GM21529 (cell line): ENCODE data around the gene RPL10.

Source experiments
- ATAC-seq: cut with Tn5 transposase; IDR thresholded peaks from one replicate; pipeline ENCODE4 v1.9.1; 2021; ENCODE audit not compliant: unreplicated experiment

RPL10 gene

DNA sequence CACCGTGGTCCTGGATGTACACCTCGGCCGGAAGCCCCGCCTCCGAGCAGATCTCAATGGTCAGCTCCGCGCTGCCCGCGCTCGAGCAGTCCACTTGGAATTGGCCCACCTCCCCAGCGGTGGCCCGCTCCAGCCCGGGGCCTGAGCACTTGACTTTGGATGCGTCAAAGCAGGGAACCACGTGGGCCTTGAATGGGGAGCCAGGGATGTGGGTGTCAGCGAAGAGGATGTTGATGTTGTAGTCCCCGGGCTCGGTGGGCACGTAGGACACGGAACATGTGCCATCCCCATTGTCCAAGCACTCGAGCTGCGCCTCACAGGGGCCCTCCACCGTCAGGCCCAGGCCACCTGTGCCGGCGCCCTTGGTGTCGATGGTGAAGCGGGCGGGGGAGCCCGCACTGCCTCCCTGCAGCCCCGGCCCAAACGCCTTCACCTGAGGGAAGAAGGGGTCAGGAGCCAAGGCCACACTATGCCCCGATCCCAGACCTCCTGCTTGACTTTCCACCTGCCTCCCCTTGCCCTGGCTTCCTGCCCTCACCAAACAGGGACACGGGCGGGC, 37.9 kb upstream of the RPL10 start:
- ATAC-seq = no peak

- ATAC-seq = no peak
These were observed 36.0 kb upstream of the RPL10 start for GRCh38 chrX:154362085-154362742.

DNA sequence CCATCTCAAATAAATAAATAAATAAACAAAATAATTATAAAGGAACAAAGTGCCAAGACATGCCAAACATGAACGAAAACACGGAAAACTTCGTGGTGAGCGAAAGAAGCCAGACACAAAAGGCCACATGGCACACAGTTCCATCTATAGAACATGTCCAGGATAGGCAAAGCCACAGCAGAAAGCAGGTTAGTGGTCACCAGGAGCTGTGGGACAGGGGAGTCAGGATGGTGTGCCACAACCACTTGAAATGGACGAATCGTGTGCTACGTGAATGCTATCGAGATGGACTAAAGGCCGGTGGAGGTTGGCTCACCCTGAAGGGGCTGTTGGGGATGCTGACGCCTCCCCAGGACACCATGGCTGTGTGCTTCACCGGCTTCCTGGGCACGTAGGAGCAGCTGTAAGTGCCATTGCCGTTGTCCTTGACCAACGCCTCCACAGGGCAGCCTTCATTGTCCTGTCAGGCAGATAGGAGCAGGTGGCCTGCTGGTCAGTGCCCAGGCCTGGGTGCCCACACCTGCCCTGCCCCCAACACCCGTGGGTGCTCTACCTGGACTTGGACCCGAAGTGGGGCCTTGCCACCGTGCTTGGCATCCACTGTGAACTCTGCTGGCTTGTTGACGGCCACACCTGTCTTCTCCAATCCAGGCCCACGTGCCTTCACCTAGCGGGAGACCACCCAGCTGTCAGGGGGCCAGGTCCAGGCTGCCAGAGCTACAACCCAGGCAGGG, 34.3 kb upstream of the RPL10 start:
- ATAC-seq = no peak

DNA sequence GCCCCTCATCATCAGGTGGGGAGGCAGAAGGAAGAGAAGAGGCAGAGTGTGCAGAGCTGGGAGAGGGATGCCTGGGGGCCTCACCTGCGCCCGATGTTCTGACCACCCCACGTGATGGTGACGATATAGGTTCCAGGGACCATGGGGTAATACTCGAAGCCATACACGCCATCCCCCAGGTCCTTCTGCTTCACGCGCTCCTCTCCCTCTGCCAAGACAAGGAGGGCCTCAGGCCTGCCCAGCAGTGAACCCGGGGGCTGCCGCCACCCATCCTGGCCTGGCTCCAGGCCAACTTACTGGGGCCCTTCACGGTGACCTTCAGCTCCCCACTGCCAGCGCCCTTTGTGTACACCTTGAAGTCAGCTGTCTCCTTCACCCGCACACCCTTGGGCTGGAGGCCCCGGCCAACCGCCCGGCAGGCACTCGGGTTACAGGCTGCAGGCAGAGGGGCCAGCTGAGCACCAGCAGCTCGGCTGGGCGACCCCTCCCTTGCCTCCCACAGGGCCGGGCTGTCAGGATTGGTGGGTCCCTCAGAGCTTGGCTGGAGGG, 33.1 kb upstream of the RPL10 start:
- no peak for ATAC-seq

- no peak for ATAC-seq
These were observed 32.0 kb upstream of the RPL10 start for GRCh38 chrX:154365997-154366665.

GRCh38 chrX:154366666-154367055, 31.5 kb upstream of the RPL10 start:
- no peak for ATAC-seq

DNA sequence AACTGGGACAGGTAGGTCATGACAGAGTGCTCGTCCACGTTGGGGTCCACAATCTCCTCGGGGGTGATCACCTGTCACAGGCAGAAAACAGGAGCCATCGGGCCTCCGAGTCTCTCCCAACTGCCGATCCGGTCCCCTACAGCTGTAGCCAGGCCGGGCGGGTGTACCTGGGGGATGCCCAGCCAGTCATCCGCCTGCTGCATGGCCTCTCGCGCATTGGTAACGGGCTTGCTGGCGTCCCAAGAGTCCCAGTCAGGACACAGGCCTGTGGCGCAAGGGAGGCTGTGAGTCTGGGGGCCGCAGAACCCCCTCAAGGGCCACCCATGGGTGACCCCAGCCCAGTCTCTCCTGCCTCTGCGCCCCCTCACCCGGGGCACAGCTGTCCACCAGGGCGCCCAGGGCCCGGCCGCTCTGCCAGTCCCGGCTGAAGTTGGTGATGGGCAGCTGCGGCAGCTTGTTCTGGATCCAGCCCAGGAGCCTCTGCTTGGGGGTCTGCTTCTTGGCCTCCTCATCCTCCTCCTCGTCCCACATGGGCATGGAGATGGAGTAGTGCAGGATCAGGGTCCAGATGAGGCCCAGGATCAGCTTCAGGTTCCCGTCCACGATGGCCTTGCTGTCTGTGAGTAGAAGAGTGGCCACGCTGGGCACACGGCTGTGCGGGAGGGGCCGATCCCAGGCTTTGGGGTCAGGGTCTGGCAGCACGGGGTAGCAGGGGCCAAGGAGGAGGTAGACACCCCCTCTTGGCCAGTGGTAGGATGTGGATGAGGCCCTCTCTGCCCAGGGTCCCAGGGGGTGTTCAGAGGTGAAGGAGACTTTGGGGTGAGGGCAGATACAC, 30.5 kb upstream of the RPL10 start:
- no peak for ATAC-seq

GRCh38 chrX:154368630-154369448, 29.3 kb upstream of the RPL10 start:
- ATAC-seq = no peak

GRCh38 chrX:154369449-154370299, 28.5 kb upstream of the RPL10 start:
- no peak for ATAC-seq

DNA sequence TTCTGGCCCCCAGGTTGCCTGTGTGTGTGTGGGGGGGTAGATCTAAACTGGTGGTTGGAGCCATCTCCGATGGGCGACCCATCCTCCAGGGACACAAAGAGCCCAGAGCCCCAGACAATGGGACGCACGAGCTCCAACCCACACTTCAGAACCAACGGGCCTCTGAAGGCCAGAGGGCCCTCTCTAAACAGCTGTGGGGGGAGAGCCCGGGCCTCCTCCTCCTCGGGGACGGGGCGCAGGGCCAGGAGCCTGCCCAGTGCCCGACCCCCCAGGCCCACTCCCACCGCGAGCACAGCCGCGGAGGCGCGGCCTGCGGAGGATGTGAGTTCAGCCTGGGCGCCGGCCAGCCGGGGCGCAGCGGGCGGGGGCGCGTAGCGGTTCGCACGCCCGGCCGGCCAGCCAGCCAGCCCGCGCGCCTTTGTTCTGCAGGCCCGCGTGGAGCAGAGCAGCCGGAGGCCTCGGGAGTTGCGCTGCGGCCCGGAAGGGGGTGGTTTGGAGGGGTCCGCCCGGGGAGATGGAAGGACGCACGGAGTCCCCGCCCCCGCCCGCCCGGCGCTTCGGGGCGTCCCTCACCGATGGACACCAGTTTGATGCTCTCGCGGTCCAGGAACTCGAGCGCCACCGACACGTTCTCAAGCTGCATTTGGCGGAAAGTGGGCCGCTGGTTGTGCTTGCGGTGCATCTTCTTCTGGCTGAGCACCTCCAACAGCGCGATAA, 27.7 kb upstream of the RPL10 start:
- ATAC-seq = no peak

- peak; percentile 66 for ATAC-seq
These were observed 27.0 kb upstream of the RPL10 start for GRCh38 chrX:154371017-154371788.

GRCh38 chrX:154371789-154372300, 26.3 kb upstream of the RPL10 start:
- ATAC-seq = no peak

DNA sequence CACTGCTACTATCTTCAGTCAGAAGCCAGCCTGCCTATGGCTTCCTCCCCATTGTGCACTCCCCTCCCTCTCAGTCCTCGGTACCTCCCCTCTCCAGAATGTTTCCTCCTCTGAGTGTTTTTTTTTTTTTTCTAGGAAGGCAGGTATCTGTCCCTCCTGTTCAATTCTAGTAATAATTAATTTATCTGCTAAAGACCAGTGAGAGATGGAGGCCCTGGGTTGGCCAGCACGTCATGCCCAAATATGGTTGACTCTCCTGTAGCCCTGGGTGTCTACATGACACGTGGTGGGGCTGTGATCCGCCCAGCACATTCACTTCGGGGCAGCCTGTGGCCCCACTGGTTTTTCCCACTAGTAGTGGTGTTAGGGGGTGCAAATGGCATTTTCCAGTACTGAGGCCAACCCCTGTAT, 25.6 kb upstream of the RPL10 start:
- no peak for ATAC-seq

GRCh38 chrX:154373340-154374306, 24.6 kb upstream of the RPL10 start:
- no peak for ATAC-seq

- no peak for ATAC-seq
These were observed 23.6 kb upstream of the RPL10 start, which contains the start of gene FLNA for GRCh38 chrX:154374313-154375155. Gene FLNA, minus strand, starts transcription at chrX:154374634. Its CDS starts 3,389 bp downstream, at chrX:154371245.
